Ishikawa (cell line): Measurements from ENCODE around the gene SPATA31C2.

Source experiments
- EGR1 ChIP-seq: IDR thresholded peaks from 2 replicates; pipeline ENCODE4 v1.6.1; 2012
- EP300 ChIP-seq: IDR thresholded peaks from 2 replicates; pipeline ENCODE4 v1.6.1; 2012; ENCODE audit warnings: borderline replicate concordance
- TCF12 ChIP-seq: IDR thresholded peaks from 2 replicates; pipeline ENCODE4 v1.6.1; 2012; ENCODE audit warnings: low read depth
- YY1 ChIP-seq: IDR thresholded peaks from 2 replicates; pipeline ENCODE4 v1.6.1; 2012; ENCODE audit warnings: low read depth

DNA sequence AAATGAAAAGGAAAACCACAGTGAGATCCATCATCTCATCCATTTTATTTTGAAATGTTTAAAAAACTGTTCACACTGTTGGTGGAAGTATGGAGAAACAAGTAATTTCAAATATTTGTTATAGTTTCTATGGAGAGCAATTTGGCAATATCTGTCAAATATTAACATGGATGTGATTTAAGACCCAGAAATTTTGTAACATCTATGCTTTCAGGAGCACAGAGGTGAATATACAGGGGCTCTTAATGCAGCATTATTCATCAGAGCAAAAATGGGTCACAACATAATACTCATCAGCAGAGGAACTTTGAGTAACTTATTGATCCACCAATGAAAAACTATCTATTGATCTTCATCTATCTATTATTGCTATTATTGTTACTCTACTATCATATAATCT, 31.4 kb upstream of the SPATA31C2 start:
- TF ChIP-seq YY1 (no peak), EP300 (no peak), EGR1 (no peak), TCF12 (no peak)
